Head of caudate nucleus (tissue), 42 donors: ENCODE results near the gene ULBP2.
"Not testable (repeated sequence)": the region's sequence is repeated elsewhere in the genome, so short reads cannot be mapped to it uniquely, and the experiment has no call there.

Experiments
- DNase-seq, 42 donors: peaks; one replicate each; pipeline versions ENCODE4 v3.0.0 to v3.0.0-alpha.2; 2020 to 2021; ENCODE audit warnings: mixed read lengths in 7 of 42
- intact Hi-C: fragments of 100-400 bp; cut with DNase I; formaldehyde crosslinking; loops from one replicate; pipeline ENCODE4 v1.15.0; 2022

Gene ULBP2

DNA sequence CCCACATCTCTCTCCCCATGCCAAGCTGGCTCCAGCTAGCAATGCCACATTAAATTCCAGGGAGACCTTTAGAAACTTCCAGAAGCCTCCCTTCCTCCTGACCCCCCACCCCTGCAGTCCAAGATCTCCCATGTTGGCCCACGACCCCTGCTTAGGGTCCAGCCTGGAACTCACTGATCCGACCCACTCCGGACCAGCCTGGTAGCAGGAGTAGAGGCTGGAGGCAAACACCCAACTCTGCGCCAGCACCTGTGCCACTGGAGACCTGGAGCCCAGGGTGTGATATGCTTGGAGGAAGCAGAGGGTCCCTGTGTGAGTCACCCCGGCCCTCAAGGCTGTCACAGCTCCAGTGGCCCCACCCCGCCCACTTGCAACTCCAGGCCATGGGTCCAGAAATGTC lies 18.7 kb downstream of the ULBP2 start:
- intact Hi-C loops: no loop called here
- DNase-seq: no peak

DNA sequence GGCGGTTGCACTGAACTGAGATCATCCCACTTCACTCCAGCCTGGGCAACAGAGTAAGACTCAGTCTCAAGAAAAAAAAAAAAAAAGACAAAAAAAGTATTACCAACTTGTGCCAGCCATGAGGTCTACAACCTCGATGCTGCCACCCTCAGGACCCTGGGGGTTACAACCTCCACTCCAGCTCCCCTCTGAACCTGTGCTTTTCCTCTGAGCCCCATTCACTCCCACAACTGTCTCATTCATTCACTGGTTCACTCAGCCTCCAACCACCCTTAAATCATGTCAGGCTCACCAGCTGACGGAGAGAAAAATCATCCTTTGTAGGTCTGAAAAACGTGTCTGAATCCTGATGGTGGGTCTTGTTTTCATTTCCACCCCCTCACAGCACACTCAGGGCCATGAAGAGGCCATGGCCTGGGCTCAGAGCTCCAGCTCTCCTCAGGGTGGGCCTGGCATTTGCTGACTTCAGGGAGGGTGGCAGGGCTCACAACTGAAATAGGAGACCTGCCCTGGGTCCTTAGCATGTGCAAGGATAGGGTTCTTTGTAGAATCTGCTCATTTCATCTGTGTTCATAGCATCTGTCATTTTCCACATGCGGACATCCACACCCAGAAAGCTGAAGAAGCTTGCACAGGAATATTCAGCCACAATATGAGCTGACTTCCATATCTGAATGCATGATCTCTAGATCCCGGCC lies 20.1 kb downstream of the ULBP2 start:
- peak in 1 of 42 donors; percentile 43 for DNase-seq
- intact Hi-C loops: no loop called here

GRCh38 chr6:149962461-149963211 lies 20.8 kb downstream of the ULBP2 start:
- no peak for DNase-seq
- intact Hi-C loops: no loop called here

DNA sequence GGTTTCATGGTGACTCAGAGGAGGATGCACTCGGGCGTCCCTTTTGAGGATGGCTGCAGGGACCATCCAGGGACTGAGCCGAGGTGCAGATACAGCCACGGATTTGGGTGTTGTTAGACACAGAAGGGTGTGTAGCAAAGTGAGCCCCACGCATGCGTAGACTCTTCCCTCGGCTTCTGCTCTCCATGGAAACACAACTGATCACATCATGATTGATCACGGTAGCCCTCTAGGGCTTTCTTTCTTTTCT lies 21.3 kb downstream of the ULBP2 start:
- intact Hi-C loops: no loop called here

GRCh38 chr6:149963462-149964307 lies 21.9 kb downstream of the ULBP2 start, which contains the start of gene ULBP1:
TSS of gene ULBP1 (plus strand) at chr6:149963943. CDS start at chr6:149964050, 107 bp downstream.
- DNase-seq: peak in 40 of 42 donors; percentile 17 to 81 (median 50)
- intact Hi-C loops: no loop called here

More for the DNA sequence above, 21.3 kb downstream of the ULBP2 start:
- peak in 12 of 42 donors; percentile 18 to 63 (median 34) for DNase-seq

- DNase-seq: peak in 1 of 42 donors; percentile 22
Measured at GRCh38 chr6:149964308-149965193, 22.7 kb downstream of the ULBP2 start.

GRCh38 chr6:149965194-149966020 lies 23.6 kb downstream of the ULBP2 start:
- intact Hi-C loops: no loop called here
- no peak for DNase-seq

More at GRCh38 chr6:149964308-149965193, 22.7 kb downstream of the ULBP2 start:
- intact Hi-C loops: no loop called here

DNA sequence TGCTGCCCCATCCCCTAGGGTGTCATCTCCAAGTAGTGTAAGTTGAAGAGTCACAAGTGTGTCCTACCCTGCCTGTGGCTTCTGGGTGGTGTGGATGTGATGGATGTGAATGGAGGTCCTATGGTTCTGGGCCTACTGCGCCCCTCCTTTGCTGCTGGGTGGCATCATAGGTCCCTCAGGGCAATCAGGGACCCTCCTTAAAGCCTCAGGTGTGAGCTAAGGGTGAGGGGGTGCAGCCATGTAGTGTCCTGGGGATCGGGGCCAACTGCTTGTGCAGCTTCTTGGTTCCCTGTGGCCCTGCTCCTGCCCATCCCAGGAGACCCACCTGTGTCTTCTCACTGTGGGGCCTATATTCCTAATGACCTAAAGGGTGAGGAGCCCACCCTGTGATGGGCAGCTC lies 24.5 kb downstream of the ULBP2 start:
- DNase-seq, intact Hi-C loops: not testable (repeated sequence)

- intact Hi-C loops: no loop called here
- no peak for DNase-seq
Measured at GRCh38 chr6:149967591-149967990, 25.8 kb downstream of the ULBP2 start.

DNA sequence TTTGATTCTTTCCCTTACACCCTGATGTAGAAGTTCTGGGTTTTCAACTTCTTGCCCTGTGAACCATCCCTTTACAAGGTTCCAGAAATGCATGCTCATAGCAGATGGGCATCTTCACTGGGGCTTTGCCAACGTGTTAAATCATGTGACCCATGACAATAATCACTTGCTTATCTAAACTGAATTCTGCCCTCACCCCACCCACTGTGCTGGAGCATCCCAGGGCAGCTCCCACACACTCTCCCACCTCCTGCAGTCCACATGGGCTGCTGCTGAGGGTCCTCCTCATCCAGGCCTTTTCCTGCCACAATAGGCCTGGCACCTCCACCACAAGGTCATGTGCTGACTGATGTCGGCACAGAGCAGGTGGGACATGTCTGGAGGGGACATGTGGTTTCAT lies 26.2 kb downstream of the ULBP2 start:
- DNase-seq, intact Hi-C loops: not testable (repeated sequence)

DNA sequence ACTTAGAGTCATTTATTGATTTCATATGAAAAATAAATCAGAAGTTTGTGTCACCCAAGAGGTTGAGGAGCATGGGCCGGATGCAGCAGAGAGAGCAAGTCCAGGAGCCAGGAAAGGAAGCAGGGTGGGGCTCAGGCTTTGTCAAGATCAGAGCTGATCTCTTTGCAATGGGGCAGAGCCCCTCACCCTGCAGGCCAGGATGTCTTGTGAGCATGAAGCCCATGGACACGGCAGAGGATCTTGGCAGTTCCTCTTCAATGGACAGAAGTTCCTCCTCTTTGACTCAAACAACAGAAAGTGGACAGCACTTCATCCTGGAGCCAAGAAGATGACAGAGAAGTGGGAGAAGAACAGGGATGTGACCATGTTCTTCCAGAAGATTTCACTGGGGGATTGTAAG lies 27.1 kb downstream of the ULBP2 start:
- intact Hi-C loops, DNase-seq: not testable (repeated sequence)

- DNase-seq: no peak
- intact Hi-C loops: no loop called here
Measured at GRCh38 chr6:149969635-149970034, 27.8 kb downstream of the ULBP2 start.

DNA sequence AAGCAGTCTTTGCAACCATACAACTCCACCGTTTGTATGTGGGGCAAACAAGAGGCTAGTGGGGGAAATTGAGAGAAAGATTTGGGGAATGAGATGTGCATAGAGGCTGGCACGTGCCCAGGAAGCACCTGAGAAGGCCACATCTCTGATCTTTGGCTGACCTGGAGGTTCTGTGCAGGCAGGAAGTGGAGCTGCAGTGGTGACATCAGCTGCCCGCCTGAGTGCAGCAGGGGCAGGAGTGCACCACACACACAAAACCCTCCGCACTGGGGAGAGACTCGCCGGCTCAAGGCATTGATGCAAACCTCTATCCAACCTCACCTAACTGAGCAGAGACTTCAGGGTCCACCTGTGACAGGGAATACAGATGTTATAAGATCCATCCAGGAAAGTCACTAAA lies 32.6 kb downstream of the ULBP2 start:
- intact Hi-C loops, DNase-seq: not testable (repeated sequence)

DNA sequence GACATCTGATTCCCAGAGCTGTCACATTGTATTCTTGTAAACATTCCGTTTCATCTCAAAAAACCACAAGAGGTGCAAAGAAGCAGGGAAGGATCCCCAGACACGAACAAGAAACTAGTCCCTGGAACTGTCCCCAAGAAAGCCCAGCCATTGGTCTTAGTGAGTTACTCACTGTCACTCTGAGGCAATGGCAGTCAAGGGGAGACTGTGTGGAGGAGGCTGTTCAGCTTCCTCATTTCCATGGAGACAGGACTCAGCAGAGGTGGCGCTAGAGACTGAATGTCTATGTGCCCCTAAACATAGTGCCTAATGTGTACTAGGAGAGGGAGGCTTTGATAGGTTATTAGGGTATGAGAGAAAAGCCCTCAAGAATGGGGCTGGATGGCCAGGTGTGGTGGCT lies 33.0 kb downstream of the ULBP2 start:
- no peak for DNase-seq
- intact Hi-C loops: no loop called here

- DNase-seq: no peak
- intact Hi-C loops: no loop called here
Measured at GRCh38 chr6:149975400-149975799, 33.6 kb downstream of the ULBP2 start.

DNA sequence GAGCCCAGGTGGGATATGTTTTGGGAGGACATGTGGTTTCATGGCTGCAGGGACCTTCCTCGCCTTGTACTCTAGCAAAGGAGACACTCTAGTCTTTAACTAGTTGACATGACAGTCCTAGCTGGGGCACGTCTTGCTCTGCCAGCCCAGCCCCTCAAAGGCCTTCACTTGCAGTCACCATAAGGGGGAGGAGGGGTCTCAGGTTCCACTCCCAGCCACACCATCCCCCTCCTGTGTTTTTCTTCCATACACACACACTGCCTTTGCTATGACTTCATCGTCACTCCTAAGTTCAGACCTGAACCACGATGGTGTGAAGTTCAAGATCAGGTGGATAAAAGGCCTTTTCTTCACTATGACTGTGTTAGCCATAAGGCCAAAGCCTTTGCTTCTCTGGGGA lies 35.4 kb downstream of the ULBP2 start:
- intact Hi-C loops: no loop called here
- DNase-seq: peak in 1 of 42 donors; percentile 15

DNA sequence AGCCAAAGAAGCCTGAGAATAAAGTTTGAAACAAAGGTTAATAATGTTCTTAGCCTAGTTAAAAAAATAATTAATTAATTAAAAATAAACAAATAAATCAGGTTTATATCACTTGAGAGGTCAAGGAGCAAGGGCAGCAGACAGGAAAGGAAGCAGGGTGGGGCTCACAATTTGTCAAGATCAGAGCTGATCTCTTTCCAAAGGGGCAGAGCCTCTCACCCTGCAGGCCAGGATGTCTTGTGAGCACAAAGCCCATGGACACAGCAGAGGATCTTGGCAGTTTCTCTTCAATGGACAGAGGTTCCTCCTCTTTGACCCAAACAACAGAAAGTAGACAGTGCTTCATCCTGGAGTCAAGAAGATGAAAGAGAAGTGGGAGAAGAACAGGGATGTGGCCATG lies 36.8 kb downstream of the ULBP2 start:
- DNase-seq: no peak
- intact Hi-C loops: no loop called here

- DNase-seq: no peak
- intact Hi-C loops: no loop called here
Measured at GRCh38 chr6:149979293-149979692, 37.5 kb downstream of the ULBP2 start.
